CD4-positive, alpha-beta T cell (primary cell): Measurements from ENCODE around the gene CYP4A22. TPM values are rescaled to one million over a fixed set of nuclear protein-coding genes. Genes with fewer than 3 reads are reported as not detected.

Experiments used
- ATAC-seq: fragments of 200-7000 bp; cut with Tn5 transposase; one replicate; pipeline ENCODE4 v1.10.0; 2022; ENCODE audit warnings: mild to moderate bottlenecking; ENCODE audit not compliant: poor library complexity
- CTCF ChIA-PET: fragments of 350-600 bp; sonication (Branson Sonifier 250); formaldehyde crosslinking; loops from one replicate; lab custom pipeline; 2021; ENCODE audit warnings: antibody characterized with exemption, inconsistent platforms; lab: Charles Lee
- POLR2A ChIA-PET: fragments of 350-600 bp; sonication (Branson Sonifier 250); formaldehyde crosslinking; loops from one replicate; lab custom pipeline; 2021; ENCODE audit warnings: antibody characterized with exemption, inconsistent platforms; lab: Charles Lee
- DNase-seq, 14 experiments: peaks; one replicate each; pipeline ENCODE4 v3.0.0-alpha.2; 2013 to 2020; ENCODE audit warnings: mixed read lengths in 2 of 14
- H3K27ac ChIP-seq, 2 donors: one replicate each; pipeline versions ENCODE4 v1.5.1 to v1.7.0; 2013; ENCODE audit warnings: low read length in 2 of 2, low read depth in 1 of 2, mild to moderate bottlenecking in 1 of 2
- H3K27me3 ChIP-seq, 2 experiments: 1 replicate in 1 of 2; 2 replicates in 1 of 2; pipeline versions ENCODE4 v1.6.1 to v1.7.0; 2013; ENCODE audit warnings: low read length in 2 of 2, control low read depth in 1 of 2, mild to moderate bottlenecking in 1 of 2, moderate library complexity in 1 of 2; ENCODE audit not compliant: insufficient read depth in 2 of 2, control insufficient read depth in 1 of 2
- H3K36me3 ChIP-seq: one replicate; pipeline ENCODE4 v1.6.1; 2013; ENCODE audit warnings: low read length, control low read depth; ENCODE audit not compliant: insufficient read depth
- H3K4me1 ChIP-seq: one replicate; pipeline ENCODE4 v1.6.1; 2013; ENCODE audit warnings: low read length, control low read depth; ENCODE audit not compliant: insufficient read depth
- H3K4me3 ChIP-seq: one replicate; pipeline ENCODE4 v1.5.1; 2013; ENCODE audit warnings: mild to moderate bottlenecking, low read length, moderate library complexity
- H3K9me3 ChIP-seq, 2 experiments: 1 replicate in 1 of 2; 2 replicates in 1 of 2; pipeline versions ENCODE4 v1.6.1 to v1.7.0; 2013; ENCODE audit warnings: low read length in 2 of 2, mild to moderate bottlenecking in 2 of 2, control low read depth in 1 of 2, moderate library complexity in 1 of 2; ENCODE audit not compliant: control insufficient read depth in 1 of 2, insufficient read depth in 1 of 2
- H3K27ac Mint-ChIP-seq: one replicate; pipeline ENCODE4 v1.8.0; 2020; ENCODE audit warnings: mixed read lengths
- H3K27me3 Mint-ChIP-seq: one replicate; pipeline ENCODE4 v1.8.0; 2021; ENCODE audit warnings: mixed read lengths
- H3K36me3 Mint-ChIP-seq: one replicate; pipeline ENCODE4 v1.8.0; 2021; ENCODE audit warnings: low read depth, mixed read lengths
- H3K4me1 Mint-ChIP-seq: one replicate; pipeline ENCODE4 v1.8.0; 2021; ENCODE audit warnings: low read depth, mixed read lengths
- H3K4me3 Mint-ChIP-seq: one replicate; pipeline ENCODE4 v1.8.0; 2020; ENCODE audit warnings: mild to moderate bottlenecking, mixed read lengths
- H3K9me3 Mint-ChIP-seq: one replicate; pipeline ENCODE4 v1.8.0; 2020; ENCODE audit warnings: mixed read lengths
- CTCF ChIP-seq: fragments of 200-600 bp; IDR thresholded peaks from one replicate; pipeline ENCODE4 v1.8.0; 2022; ENCODE audit warnings: antibody characterized with exemption, mild to moderate bottlenecking
- intact Hi-C, 2 experiments: fragments of 100-400 bp; cut with DNase I in 1 of 2; cut with micrococcal nuclease in 1 of 2; formaldehyde crosslinking; loops; one replicate each; pipeline versions ENCODE4 v1.15.1 to v1.9.0; 2023 to 2025; cut with DNase I, micrococcal nuclease
- total RNA-seq, 174 experiments: library from RNA in 2 of 174; stranded (reverse) in 2 of 174; gene quantifications; one replicate each; pipeline ENCODE4 v1.2.3 and lab custom pipeline; 2021 to 2026

Gene CYP4A22
- total RNA-seq, 2 experiments from 2014 or later: not detected

- Mint-ChIP-seq H3K27ac (no peak within 1 kb of the TSS), H3K27me3 (peaks cover 15% of the 10 kb centered on the region), H3K9me3 (no peaks in the 10 kb centered on the region), H3K4me3 (no peak within 1 kb of the TSS), H3K4me1 (no peaks in the 10 kb centered on the region), H3K36me3 (no peaks in the 10 kb centered on the region)
- Histone ChIP-seq H3K36me3 (no peaks in the 10 kb centered on the region), H3K4me1 (no peaks in the 10 kb centered on the region), H3K9me3 (no peaks in the 10 kb centered on the region), H3K27ac (no peak within 1 kb of the TSS), H3K4me3 (no peak within 1 kb of the TSS), H3K27me3 (peaks cover 0 to 3% of the 10 kb centered on the region in 2 experiments)
- POLR2A ChIA-PET: no interaction called here
- no peak for DNase-seq
- no peak for TF ChIP-seq CTCF
- CTCF ChIA-PET: interaction anchor here (1.2 kb wide), 1 partner anchor 536 kb away, joined by 3 read pairs; no protein-coding TSS in a partner anchor
- intact Hi-C loops: loop anchor here (5.0 kb wide), 2 partner anchors 72 to 537 kb away; no protein-coding TSS in a partner anchor
- ATAC-seq: no peak
Measured at GRCh38 chr1:47189844-47190508, 52.7 kb downstream of the CYP4A22 start, which contains the start of gene PDZK1IP1. TSS of gene PDZK1IP1 (minus strand) at chr1:47190036. CDS start at chr1:47189932, 104 bp downstream.

GRCh38 chr1:47190509-47190855 lies 53.2 kb downstream of the CYP4A22 start:
- Mint-ChIP-seq H3K9me3 (no peaks in the 10 kb centered on the region), H3K4me3 (no peak overlapping the region), H3K36me3 (no peaks in the 10 kb centered on the region), H3K27me3 (peaks cover 14% of the 10 kb centered on the region), H3K4me1 (no peaks in the 10 kb centered on the region), H3K27ac (no peak overlapping the region)
- ChIA-PET CTCF (interaction anchor here (1.2 kb wide), 1 partner anchor 535 kb away, joined by 3 read pairs; no protein-coding TSS in a partner anchor), POLR2A (no interaction called here)
- DNase-seq: no peak
- no peak for ATAC-seq
- no peak overlapping the region for H3K27ac ChIP-seq
- no peaks in the 10 kb centered on the region for H3K9me3 ChIP-seq
- H3K36me3 ChIP-seq: no peaks in the 10 kb centered on the region
- intact Hi-C loops: loop anchor here (5.0 kb wide), 2 partner anchors 72 to 537 kb away; no protein-coding TSS in a partner anchor
- TF ChIP-seq CTCF: no peak
- no peaks in the 10 kb centered on the region for H3K4me1 ChIP-seq
- H3K4me3 ChIP-seq: no peak overlapping the region
- peaks cover 0 to 3% of the 10 kb centered on the region in 2 experiments for H3K27me3 ChIP-seq

- Mint-ChIP-seq H3K27me3 (peaks cover 10% of the 10 kb centered on the region), H3K4me1 (no peaks in the 10 kb centered on the region), H3K27ac (no peak overlapping the region), H3K36me3 (no peaks in the 10 kb centered on the region), H3K4me3 (no peak overlapping the region), H3K9me3 (no peaks in the 10 kb centered on the region)
- no peak overlapping the region for H3K27ac ChIP-seq
- no peaks in the 10 kb centered on the region for H3K9me3 ChIP-seq
- intact Hi-C loops: loop anchor here (5.0 kb wide), 2 partner anchors 71 to 536 kb away; no protein-coding TSS in a partner anchor
- H3K4me1 ChIP-seq: no peaks in the 10 kb centered on the region
- POLR2A ChIA-PET: no interaction called here
- DNase-seq (no peak), ATAC-seq (no peak)
- no peak overlapping the region for H3K4me3 ChIP-seq
- TF ChIP-seq CTCF: no peak
- H3K27me3 ChIP-seq: peaks cover 0 to 3% of the 10 kb centered on the region in 2 experiments
- H3K36me3 ChIP-seq: no peaks in the 10 kb centered on the region
- CTCF ChIA-PET: interaction anchor here (1.2 kb wide), 1 partner anchor 535 kb away, joined by 3 read pairs; no protein-coding TSS in a partner anchor
Measured at GRCh38 chr1:47190857-47191256, 53.6 kb downstream of the CYP4A22 start.
